Right lobe of liver (tissue), 6 donors: ENCODE measurements around the gene NSUN6. TPM values are rescaled to one million over a fixed set of nuclear protein-coding genes. Genes with fewer than 3 reads are reported as not detected.
A peak's percentile ranks its signal among the peaks of the same experiment; 100 is the strongest.
"Not testable (repeated sequence)": the region's sequence is repeated elsewhere in the genome, so short reads cannot be mapped to it uniquely, and the experiment has no call there.

Experiments
- ATAC-seq, 4 donors: fragments of 200-7000 bp; cut with Tn5 transposase; one replicate each; pipeline ENCODE4 v1.9.1; 2020; ENCODE audit warnings: mild to moderate bottlenecking in 4 of 4, moderate library complexity in 4 of 4
- DNase-seq, 3 donors: peaks; one replicate each; pipeline ENCODE4 v3.0.0-alpha.2; 2020
- H3K27ac ChIP-seq, 3 donors: fragments of 200-600 bp; one replicate each; pipeline ENCODE4 v1.8.0; 2022
- H3K27me3 ChIP-seq, 2 donors: fragments of 200-600 bp; one replicate each; pipeline ENCODE4 v1.8.0; 2022
- H3K36me3 ChIP-seq, 4 donors: fragments of 200-600 bp; sonication (generic) in 1 of 4; one replicate each; pipeline versions ENCODE4 v1.5.1 to v1.8.0; 2017 to 2022; ENCODE audit warnings: control low read depth in 1 of 4
- H3K4me1 ChIP-seq, 4 donors: fragments of 200-600 bp; sonication (generic) in 1 of 4; one replicate each; pipeline versions ENCODE4 v1.5.1 to v1.8.0; 2017 to 2022; ENCODE audit warnings: control low read depth in 1 of 4
- H3K4me3 ChIP-seq, 3 donors: fragments of 200-600 bp; one replicate each; pipeline ENCODE4 v1.8.0; 2022
- H3K9me3 ChIP-seq, 4 donors: fragments of 200-600 bp; sonication (generic) in 1 of 4; one replicate each; pipeline versions ENCODE4 v1.5.1 to v1.8.0; 2017 to 2022; ENCODE audit warnings: control low read depth in 1 of 4
- CTCF ChIP-seq, 4 donors: fragments of 200-600 bp in 3 of 4; fragments of 450-650 bp in 1 of 4; IDR thresholded peaks; one replicate each; pipeline versions ENCODE4 v1.5.1 to v1.8.0; 2016 to 2022; ENCODE audit warnings: antibody characterized with exemption in 4 of 4, mild to moderate bottlenecking in 2 of 4
- POLR2A ChIP-seq: fragments of 450-650 bp; IDR thresholded peaks from one replicate; pipeline ENCODE4 v1.6.1; 2017; ENCODE audit warnings: antibody characterized with exemption, mild to moderate bottlenecking
- WGBS: methylation state at CpG from one replicate; pipeline ENCODE4 v1.1.6; 2018; ENCODE audit warnings: low coverage, low lambda C conversion rate; ENCODE audit not compliant: insufficient coverage; ENCODE audit errors: missing lambda C conversion rate; 5-methylcytosine and 5-hydroxymethylcytosine counted together
- intact Hi-C, 2 donors: fragments of 100-400 bp; cut with DNase I; formaldehyde crosslinking; loops; one replicate each; pipeline versions ENCODE4 v1.11.2 to v1.14.1; 2022
- total RNA-seq, 6 experiments: library from RNA; depleted of rRNA in 2 of 6; stranded (reverse); fragments of >200 nt in 2 of 6; fragmentation: NEBNext Ultra II Directional in 3 of 6; extraction: Animal tissue kit (Norgen Biotek cat#: 25700) in 3 of 6; gene quantifications; one replicate each; pipeline versions ENCODE4 v1.1.0 to v1.2.4, GENCODE V29; 2016 to 2023
- donor health status: DM: no; HTN: yes; CAD: no.
- donor health status: DM: no; HTN: no; CAD: no.
- donor health status: DM: no; HTN: no; CAD: no.
- donor health status: DM: no; HTN: yes; CAD: no.
- donor health status: DM: no; HTN: yes; CAD: no.

The NSUN6 gene
- total RNA-seq, 6 experiments from 2014 or later, result 19.0 to 34.0 (median 27.9) TPM

- Histone ChIP-seq H3K4me3 (no peak overlapping the region), H3K27me3 (no peaks in the 10 kb centered on the region), H3K36me3 (no peaks in the 10 kb centered on the region), H3K4me1 (peaks cover 0 to 67% (median 25%) of the 10 kb centered on the region in 4 donors), H3K9me3 (no peaks in the 10 kb centered on the region), H3K27ac (peak overlapping the region; percentile 80 to 88 (median 81))
- intact Hi-C loops, result no loop called here
- no peak for DNase-seq
- TF ChIP-seq POLR2A (no peak), CTCF (IDR thresholded peaks at IDR 0.05) (no peak)
- 21% methylated on average over 4 of the region's 4 CpGs for WGBS
- ATAC-seq, result peak in 2 of 4 donors; percentile 4 to 21
Measured at GRCh38 chr10:18635995-18636394, 15.4 kb downstream of the NSUN6 start.

GRCh38 chr10:18632500-18632899 is 18.9 kb downstream of the NSUN6 start:
- intact Hi-C loops, ATAC-seq, DNase-seq, H3K27me3 ChIP-seq, H3K9me3 ChIP-seq, H3K4me3 ChIP-seq, H3K27ac ChIP-seq, H3K36me3 ChIP-seq: not testable (repeated sequence)
- WGBS, result 87% methylated on average over 3 of the region's 3 CpGs
- peaks cover 0 to 42% (median 18%) of the 10 kb centered on the region in 4 donors for H3K4me1 ChIP-seq

GRCh38 chr10:18627452-18628018 is 23.9 kb downstream of the NSUN6 start:
- intact Hi-C loops, H3K9me3 ChIP-seq, H3K36me3 ChIP-seq, H3K27me3 ChIP-seq: not testable (repeated sequence)
- peak in 3 of 4 donors; percentile 39 to 60 (median 56) for ATAC-seq
- DNase-seq, result peak; percentile 90 to 94 (median 92)
- WGBS, result 0% methylated on average over 3 of the region's 25 CpGs
- TF ChIP-seq CTCF (IDR thresholded peaks at IDR 0.05), result peak in 1 of 4 donors; percentile 6
- peak; percentile 45 for TF ChIP-seq POLR2A
- Histone ChIP-seq H3K4me1 (peaks cover 0 to 23% (median 0%) of the 10 kb centered on the region in 4 donors), H3K4me3 (peak overlapping the region; percentile 48 to 57 (median 54)), H3K27ac (peak overlapping the region; percentile 73 to 93 (median 82))

- ATAC-seq (no peak), DNase-seq (no peak)
- intact Hi-C loops, result no loop called here
- peaks cover 0 to 32% (median 5%) of the 10 kb centered on the region in 4 donors for H3K4me1 ChIP-seq
- no peak overlapping the region for H3K27ac ChIP-seq
- H3K4me3 ChIP-seq, result no peak overlapping the region
- no peaks in the 10 kb centered on the region for H3K9me3 ChIP-seq
- WGBS, result 63% methylated on average over 5 of the region's 5 CpGs
- no peaks in the 10 kb centered on the region for H3K36me3 ChIP-seq
- no peaks in the 10 kb centered on the region for H3K27me3 ChIP-seq
- TF ChIP-seq CTCF (IDR thresholded peaks at IDR 0.05), result no peak
- TF ChIP-seq POLR2A, result no peak
Measured at GRCh38 chr10:18625886-18626285, 25.5 kb downstream of the NSUN6 start.

GRCh38 chr10:18623671-18624070 is 27.7 kb downstream of the NSUN6 start:
- DNase-seq, H3K36me3 ChIP-seq, intact Hi-C loops, H3K4me3 ChIP-seq, ATAC-seq, H3K9me3 ChIP-seq, H3K27me3 ChIP-seq: not testable (repeated sequence)
- Histone ChIP-seq H3K27ac (peak overlapping the region in 2 of 3 donors; percentile 0 to 6), H3K4me1 (peaks cover 0 to 50% (median 7%) of the 10 kb centered on the region in 4 donors)
- WGBS, result 100% methylated on average over 1 of the region's 1 CpG
